T1000 (cell line): ENCODE data around the gene PGAM1.
A peak's percentile ranks its signal among the peaks of the same experiment; 100 is the strongest.
"Not testable (repeated sequence)": the region's sequence is repeated elsewhere in the genome, so short reads cannot be mapped to it uniquely, and the experiment has no call there.

Source experiments
- DNase-seq: peaks from one replicate; lab custom pipeline; 2025; ENCODE audit warnings: mixed read lengths; lab: John Stamatoyannopoulos, UW

Gene PGAM1

DNA sequence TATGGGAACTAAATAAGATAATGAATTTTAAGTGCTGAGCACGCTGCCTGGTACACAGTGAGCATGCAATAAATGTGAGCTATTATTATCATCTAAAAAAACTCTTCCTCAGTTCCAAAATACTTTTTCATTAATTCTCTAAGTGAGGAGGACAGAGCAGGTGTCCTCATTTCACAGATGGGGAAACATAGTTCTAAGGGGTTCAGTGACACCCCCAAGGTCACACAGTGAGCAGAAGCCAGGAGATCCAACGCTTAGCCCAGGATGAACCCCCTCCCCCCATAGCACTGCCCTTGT is 18.1 kb upstream of the PGAM1 start:
- no peak for DNase-seq

- DNase-seq = no peak
These were observed 17.4 kb upstream of the PGAM1 start for GRCh38 chr10:97408496-97408992.

DNA sequence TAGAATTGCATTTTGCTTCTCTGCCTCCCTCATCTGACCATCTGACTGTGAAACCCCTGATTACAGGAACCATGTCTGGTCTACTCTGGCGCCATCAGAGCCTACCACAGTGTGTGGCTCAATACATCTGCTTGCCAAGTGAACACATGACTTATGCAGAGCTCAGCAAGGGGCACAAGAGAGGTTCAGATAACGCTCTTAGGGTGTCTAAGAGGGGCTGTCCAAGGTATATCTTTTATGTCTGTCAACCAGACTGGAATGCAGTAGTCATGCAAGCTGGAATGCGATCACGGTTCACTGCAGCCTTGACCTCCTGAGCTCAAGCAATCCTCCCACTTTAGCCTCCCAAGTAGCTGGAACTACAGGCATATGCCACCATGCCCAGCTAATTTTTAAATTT is 14.6 kb upstream of the PGAM1 start:
- DNase-seq = no peak

DNA sequence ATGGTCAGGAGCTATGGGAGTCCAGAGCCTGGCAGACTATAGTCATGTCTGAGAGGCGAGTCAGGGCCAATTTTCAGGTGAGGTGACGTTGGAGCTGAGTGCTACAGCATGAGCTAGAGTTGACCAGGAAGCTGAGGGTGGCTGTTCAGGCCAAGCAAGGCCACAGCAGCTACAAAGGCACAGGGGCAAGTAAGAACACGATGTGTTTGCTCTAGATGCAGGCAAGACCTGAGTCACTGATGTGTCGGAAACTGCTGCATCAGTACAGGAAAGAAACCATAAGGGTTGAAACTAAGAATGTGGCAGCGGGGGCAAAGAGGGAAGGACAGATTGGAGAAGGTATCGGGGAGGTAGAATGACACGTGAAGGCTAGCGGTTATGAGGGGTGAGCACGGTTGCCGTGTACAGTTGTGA is 13.1 kb upstream of the PGAM1 start:
- no peak for DNase-seq

- DNase-seq = no peak
These were observed 9.4 kb upstream of the PGAM1 start for GRCh38 chr10:97416565-97416964.

- DNase-seq = not testable (repeated sequence)
These were observed 2.3 kb upstream of the PGAM1 start for GRCh38 chr10:97423757-97424098.

DNA sequence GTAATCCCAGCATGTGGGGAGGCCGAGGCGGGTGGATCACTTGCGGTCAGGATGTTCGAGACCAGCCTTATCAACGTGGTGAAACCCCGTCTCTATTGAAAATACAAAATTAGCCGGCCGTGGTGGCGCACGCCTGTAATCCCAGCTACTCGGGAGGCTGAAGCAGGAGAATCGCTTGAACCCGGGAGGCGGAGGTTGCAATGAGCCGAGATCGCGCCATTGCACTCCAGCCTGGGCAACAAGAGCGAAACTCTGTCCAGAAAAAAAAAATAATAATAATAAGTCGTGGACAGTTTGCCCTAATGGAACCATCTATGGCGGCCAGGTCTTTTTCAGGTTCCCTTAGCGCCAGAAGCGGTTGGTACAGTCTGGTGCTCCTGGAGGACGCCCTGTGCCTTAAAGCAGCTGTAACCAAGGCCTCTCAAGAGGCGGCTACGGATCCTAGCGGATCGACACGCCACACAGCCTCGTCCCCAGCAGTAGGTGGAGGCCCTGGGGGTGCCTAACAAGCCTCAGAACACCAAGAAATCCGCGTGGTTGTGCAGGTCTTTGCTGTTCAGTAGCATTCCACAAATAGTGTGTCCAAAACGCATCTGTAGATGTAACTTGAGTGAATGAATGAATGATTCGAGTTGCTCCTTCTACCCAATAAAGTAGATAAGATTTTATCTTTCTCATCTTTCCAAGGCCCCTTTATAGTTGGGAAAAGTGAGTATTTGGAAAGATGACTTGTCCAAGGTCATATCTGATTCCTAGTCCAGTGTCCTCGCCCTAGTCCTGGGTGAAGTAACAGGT is 982 bp downstream of the PGAM1 start:
- no peak for DNase-seq

GRCh38 chr10:97427571-97428179 is 1.7 kb downstream of the PGAM1 start:
- DNase-seq = no peak

GRCh38 chr10:97428572-97428981 is 2.6 kb downstream of the PGAM1 start:
- no peak for DNase-seq

DNA sequence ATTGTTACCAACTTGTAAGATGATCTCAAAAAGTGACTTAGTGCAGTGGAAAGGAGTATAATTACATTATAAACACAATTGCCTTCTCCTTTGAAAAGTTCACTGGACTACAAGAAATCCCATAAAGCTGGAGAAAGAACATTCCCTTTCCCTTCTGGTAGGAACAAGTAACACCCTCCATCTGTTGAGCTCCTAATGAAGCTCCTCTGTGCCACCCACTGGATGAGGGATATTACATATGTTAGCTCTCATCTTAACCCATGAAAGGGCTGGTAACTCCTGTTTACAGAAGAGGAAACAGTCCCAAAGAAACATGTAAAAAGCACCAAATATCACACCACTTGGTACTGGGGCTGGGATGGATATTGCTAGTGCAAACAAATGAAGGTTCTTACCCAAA is 8.1 kb downstream of the PGAM1 start:
- no peak for DNase-seq

DNA sequence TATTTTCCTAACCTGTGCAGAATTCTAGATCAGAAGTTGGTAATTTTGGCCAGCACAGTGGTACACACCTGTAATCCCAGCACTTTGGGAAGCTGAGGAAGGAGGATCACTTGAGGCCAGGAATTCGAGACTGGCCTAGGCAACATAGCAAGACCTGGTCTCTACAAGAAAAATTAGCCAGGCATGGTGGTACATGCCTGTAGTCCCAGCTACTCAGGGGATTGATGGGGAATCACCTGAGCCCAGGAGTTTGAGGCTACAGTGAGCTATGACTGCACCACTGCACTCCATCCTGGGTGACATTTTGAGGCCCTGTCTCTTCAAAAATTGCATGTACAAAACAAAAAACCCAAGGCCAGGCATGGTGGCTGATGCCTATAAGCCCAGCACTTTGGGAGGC is 8.6 kb downstream of the PGAM1 start:
- DNase-seq = no peak

GRCh38 chr10:97435211-97435610 is 9.2 kb downstream of the PGAM1 start:
- no peak for DNase-seq

GRCh38 chr10:97442277-97442676 is 16.3 kb downstream of the PGAM1 start:
- DNase-seq = no peak

- no peak for DNase-seq
These were observed 18.2 kb downstream of the PGAM1 start for GRCh38 chr10:97444212-97444611.

DNA sequence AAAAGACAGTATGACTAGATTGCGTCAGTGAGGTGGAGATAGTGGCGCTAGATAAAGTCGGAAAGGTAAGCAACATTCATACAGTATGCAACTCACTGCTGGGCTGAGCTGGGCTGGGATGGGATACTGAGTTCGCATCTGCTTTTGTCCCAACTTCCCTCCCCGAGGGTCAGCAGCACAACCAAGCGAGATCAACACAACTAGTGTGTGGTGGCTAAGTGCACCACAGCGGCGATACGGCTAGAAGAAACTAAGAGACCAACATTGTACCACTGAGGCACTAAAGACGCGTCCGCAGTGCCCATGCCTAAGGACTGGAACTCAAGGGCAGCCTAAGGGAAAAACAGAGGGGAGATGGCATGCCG is 19.3 kb downstream of the PGAM1 start:
- DNase-seq = no peak

DNA sequence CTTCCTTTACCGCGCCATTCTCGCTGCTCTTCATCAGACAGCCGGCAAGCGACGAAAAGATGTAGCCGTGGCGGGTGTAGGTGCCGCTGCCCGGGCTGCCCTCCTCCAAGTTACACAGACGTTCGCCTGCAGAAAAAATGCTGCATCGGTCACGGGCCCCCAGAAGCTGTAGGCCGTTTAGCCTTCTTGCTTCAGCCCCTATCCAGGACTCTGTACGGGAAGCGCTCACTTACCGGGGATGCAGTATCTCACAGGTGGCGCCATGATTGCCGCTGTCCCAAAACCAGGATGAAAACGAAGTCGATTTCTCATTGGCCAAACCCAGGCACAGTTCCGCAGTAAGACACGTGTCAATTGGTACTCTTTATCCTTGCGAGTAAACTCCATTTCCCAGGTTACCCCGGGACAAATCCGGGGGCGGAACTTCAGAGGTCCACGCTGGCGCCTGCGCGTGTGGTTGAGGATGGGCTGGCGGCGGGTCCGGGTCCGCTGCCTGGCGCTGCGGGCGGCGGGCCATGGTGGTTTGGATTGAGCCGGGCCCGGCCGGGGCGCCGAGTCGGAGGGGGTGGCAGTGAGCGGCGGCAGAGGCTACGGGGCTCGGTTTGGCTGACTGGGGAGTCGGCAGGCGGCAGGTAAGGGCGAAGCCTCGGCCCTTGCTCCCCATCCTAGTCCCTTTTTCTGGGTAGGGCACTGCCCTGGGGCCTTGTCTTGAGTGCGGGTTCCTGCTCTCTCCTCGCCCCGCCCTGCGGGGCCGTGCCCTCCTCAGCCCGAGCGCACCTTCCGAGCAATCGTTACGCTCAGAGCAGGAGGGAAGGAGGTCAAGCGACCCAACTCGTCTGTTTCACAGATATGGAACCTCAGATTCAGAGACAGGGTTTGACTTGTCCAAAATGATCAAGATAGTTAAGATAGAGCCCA is 20.0 kb downstream of the PGAM1 start, which contains the start of the genes EXOSC1 and ZDHHC16:
Gene EXOSC1, minus strand, starts transcription at position 285 of the 918 bp plus-strand sequence. Its CDS starts 21 bp downstream, at position 264.
Gene ZDHHC16, plus strand, starts transcription at position 454 of the 918 bp plus-strand sequence. CDS start 5,501 bp downstream, outside the sequence.
- DNase-seq = peak; percentile 93

GRCh38 chr10:97450828-97451227 is 24.8 kb downstream of the PGAM1 start:
- no peak for DNase-seq

DNA sequence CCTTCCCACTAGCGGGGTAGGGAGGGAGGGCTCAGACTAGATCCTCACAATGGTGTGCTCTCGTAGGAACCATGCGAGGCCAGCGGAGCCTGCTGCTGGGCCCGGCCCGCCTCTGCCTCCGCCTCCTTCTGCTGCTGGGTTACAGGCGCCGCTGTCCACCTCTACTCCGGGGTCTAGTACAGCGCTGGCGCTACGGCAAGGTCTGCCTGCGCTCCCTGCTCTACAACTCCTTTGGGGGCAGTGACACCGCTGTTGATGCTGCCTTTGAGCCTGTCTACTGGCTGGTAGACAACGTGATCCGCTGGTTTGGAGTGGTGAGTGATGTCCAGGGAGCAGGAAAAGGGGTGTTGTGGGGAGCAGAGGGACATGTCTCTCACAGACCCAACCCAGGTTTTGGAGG is 25.6 kb downstream of the PGAM1 start:
- no peak for DNase-seq

DNA sequence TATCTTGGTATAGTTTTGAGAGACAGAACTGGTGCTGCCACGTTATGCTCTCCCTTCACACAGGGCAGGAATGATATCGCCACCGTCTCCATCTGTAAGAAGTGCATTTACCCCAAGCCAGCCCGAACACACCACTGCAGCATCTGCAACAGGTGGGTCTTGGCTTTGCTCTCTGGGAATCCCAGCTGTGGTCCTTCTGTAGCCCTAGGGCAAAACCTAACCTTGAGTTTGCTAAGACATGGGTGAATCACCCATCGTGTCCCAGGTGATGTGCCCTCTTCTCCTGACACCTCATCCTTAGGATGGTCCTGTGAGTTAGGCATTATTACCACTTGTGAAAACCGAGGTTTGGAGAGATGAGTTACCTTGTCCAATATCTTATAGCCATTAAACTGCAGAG is 26.4 kb downstream of the PGAM1 start:
- DNase-seq = no peak

DNA sequence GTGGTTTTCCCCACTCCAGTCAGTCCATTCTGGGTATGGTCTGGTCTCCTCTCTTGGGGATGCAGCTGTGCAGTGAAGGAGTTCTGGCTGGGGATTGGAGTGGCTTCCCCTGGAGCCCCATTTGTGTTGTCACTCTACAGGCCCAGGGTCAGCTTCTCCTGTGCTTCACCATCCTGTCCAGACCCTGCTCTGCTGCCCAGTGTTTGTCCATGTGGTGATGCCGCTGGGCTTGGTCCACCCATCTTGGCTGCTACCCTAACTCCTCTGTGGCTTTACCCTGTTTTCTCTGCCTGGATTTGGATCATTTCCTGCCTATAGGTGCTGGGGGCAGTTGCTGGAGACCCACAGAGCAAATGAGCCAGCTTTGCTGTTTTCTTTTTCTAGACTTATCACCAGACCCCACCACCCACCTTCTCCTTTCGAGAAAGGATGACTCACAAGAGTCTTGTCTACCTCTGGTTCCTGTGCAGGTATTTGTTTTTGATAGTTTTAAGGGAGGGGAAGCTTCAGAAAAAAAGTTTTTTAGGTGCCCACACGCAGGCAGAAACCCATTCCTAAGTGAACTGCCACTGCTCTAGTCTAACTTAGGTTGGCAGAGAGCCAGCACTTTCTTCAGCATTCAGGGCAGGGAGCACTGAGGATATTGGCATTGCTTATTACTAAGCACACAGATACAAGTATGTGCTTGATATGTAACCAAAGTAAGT is 28.5 kb downstream of the PGAM1 start:
- DNase-seq = no peak

DNA sequence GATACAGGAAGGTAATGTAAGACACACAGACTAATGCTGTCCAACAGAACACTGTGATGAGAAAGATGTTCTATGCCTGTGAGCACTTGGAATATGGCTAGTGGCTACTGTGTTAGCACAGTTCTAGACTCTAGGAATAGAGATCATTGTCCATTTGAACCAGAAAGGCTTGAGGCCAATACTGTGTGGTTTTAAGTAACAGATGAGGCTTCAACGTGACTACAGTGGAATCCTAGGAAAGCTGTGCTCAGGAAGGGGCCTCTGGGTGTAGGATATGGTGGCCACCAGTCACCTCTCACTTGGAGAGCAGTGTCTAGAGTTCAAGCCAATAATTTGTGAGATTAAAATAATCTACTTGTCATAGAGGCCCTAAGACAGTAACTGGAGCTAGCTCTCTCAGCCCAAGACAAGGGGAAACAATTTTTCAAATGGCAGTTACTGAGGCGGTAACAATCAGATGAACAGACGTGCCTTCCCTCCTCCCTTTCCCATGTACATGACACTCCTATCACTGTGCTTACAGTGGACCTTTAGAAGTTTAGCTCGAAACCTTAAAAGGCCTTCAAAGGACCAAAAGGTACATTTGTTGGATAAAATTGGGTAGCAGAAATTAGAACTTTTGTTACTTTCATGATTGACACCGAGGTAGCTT is 30.2 kb downstream of the PGAM1 start:
- DNase-seq = no peak
